Retinal pigment epithelial cell (primary cell): ENCODE data around the gene HECTD4.

Experiments used
- DNase-seq: peaks from one replicate; pipeline ENCODE4 v3.0.0-alpha.2; 2010; ENCODE audit warnings: low read depth
- H3K4me3 ChIP-seq: 2 replicates; pipeline ENCODE4 v1.5.1; 2011; ENCODE audit warnings: mild to moderate bottlenecking, low read length, control low read depth, moderate library complexity
- TF ChIP-seq, protein P1 (sequence below): conservative IDR thresholded peaks from 2 replicates; pipeline ENCODE4 v1.5.1; 2011; ENCODE audit warnings: low read depth, low read length, control low read depth, inconsistent platforms

The HECTD4 gene

DNA sequence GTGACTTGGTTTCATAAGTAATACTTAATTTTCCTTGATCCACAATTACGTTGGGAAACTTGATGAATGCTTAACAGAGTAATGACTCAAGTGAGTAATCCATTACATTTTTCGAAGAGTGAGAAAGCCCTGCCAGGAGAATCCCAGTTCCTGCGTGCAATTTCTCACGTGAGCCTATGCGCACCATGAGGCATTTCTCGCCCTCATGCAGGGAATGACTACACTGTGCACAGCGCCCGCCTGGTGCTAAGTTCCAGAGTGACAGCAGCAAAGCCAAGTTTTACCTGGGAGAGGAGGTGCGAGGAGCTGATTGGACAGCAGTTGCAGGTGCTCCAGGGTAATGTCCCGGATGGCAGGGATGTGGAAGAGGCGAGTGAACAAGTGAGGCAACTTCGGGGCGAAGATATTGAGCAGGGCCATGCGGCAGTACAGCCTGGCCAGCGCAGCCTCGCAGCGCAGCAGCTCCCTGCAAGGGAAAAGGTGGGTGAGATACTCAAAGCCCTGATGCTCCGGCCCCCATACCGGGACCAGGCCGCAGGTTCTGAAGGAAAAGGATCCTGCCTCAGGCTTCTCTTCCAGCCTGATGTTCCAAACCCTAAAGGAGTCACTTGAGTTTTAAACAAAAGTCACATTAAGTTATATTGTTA is 187.5 kb downstream of the HECTD4 start:
- no peak overlapping the region for H3K4me3 ChIP-seq
- DNase-seq = no peak
- TF ChIP-seq, protein P1, sequence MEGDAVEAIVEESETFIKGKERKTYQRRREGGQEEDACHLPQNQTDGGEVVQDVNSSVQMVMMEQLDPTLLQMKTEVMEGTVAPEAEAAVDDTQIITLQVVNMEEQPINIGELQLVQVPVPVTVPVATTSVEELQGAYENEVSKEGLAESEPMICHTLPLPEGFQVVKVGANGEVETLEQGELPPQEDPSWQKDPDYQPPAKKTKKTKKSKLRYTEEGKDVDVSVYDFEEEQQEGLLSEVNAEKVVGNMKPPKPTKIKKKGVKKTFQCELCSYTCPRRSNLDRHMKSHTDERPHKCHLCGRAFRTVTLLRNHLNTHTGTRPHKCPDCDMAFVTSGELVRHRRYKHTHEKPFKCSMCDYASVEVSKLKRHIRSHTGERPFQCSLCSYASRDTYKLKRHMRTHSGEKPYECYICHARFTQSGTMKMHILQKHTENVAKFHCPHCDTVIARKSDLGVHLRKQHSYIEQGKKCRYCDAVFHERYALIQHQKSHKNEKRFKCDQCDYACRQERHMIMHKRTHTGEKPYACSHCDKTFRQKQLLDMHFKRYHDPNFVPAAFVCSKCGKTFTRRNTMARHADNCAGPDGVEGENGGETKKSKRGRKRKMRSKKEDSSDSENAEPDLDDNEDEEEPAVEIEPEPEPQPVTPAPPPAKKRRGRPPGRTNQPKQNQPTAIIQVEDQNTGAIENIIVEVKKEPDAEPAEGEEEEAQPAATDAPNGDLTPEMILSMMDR = no peak

GRCh38 chr12:112192475-112192874 is 189.8 kb downstream of the HECTD4 start:
- DNase-seq = no peak
- no peak overlapping the region for H3K4me3 ChIP-seq
- TF ChIP-seq, protein P1 = no peak

- no peak for DNase-seq
- no peak overlapping the region for H3K4me3 ChIP-seq
- TF ChIP-seq, protein P1 = no peak
Observed at GRCh38 chr12:112191840-112192321, 190.3 kb downstream of the HECTD4 start.

GRCh38 chr12:112191201-112191600 is 191.0 kb downstream of the HECTD4 start:
- H3K4me3 ChIP-seq = no peak overlapping the region
- TF ChIP-seq, protein P1 = no peak
- no peak for DNase-seq

GRCh38 chr12:112190231-112191025 is 191.8 kb downstream of the HECTD4 start:
- DNase-seq = no peak
- TF ChIP-seq, protein P1 = no peak
- H3K4me3 ChIP-seq = no peak overlapping the region

GRCh38 chr12:112188130-112188830 is 194.0 kb downstream of the HECTD4 start:
- no peak overlapping the region for H3K4me3 ChIP-seq
- no peak for DNase-seq
- TF ChIP-seq, protein P1 = no peak
